ENCODE measurements around the gene RIMS4. TPM values are rescaled to one million over a fixed set of nuclear protein-coding genes. Genes with fewer than 3 reads are reported as not detected.

RIMS4 gene
- total and polyA plus RNA-seq, 2 of the 13 experiments (the other 11 are each of a cell fraction or from before 2014, with no cell fraction given) = 0.01 to 0.07 TPM

DNA sequence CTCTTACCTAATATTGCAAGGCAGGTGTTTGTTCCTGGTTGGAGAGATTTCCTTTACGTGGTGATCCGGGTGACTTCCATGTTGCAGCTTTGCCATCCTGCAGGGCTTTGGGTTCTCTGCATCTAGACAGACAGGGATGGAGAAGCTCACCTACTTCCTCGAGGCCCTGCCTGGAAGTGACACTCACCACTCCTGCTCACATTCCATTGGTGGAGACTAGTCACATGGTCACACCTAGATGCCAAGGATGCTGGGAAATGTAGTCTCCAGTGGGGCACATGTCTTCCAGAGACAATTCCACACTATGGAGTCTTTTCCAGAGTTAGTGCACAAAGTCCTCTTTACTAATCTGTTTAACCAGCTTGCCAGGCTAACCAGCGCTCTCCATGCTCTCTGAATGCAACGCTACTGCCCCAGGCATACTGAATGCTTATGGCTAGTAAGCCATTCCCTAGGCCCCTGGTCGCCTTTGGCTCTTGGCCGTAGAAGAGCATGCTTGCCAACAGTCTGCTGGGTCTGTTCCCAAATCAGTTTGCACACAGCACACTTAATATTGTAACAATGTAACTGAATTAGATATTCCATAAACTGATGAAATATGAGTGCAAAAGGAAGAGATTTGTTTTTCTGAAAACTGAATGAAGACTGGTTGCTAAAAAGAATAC is 71.4 kb downstream of the RIMS4 start (continued):
- TF ChIP-seq, protein P1, sequence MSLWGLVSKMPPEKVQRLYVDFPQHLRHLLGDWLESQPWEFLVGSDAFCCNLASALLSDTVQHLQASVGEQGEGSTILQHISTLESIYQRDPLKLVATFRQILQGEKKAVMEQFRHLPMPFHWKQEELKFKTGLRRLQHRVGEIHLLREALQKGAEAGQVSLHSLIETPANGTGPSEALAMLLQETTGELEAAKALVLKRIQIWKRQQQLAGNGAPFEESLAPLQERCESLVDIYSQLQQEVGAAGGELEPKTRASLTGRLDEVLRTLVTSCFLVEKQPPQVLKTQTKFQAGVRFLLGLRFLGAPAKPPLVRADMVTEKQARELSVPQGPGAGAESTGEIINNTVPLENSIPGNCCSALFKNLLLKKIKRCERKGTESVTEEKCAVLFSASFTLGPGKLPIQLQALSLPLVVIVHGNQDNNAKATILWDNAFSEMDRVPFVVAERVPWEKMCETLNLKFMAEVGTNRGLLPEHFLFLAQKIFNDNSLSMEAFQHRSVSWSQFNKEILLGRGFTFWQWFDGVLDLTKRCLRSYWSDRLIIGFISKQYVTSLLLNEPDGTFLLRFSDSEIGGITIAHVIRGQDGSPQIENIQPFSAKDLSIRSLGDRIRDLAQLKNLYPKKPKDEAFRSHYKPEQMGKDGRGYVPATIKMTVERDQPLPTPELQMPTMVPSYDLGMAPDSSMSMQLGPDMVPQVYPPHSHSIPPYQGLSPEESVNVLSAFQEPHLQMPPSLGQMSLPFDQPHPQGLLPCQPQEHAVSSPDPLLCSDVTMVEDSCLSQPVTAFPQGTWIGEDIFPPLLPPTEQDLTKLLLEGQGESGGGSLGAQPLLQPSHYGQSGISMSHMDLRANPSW (CRISPR knock-in tag; IDR thresholded peaks at IDR 0.05; ENCODE audit: borderline replicate concordance) = no peak
- no peak for TF ChIP-seq MLLT10 (CRISPR knock-in tag; IDR thresholded peaks at IDR 0.05)
- TF ChIP-seq, protein P2, sequence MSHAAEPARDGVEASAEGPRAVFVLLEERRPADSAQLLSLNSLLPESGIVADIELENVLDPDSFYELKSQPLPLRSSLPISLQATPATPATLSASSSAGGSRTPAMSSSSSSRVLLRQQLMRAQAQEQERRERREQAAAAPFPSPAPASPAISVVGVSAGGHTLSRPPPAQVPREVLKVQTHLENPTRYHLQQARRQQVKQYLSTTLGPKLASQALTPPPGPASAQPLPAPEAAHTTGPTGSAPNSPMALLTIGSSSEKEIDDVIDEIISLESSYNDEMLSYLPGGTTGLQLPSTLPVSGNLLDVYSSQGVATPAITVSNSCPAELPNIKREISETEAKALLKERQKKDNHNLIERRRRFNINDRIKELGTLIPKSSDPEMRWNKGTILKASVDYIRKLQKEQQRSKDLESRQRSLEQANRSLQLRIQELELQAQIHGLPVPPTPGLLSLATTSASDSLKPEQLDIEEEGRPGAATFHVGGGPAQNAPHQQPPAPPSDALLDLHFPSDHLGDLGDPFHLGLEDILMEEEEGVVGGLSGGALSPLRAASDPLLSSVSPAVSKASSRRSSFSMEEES (CRISPR knock-in tag; IDR thresholded peaks at IDR 0.05) = no peak
- TF ChIP-seq ZNF644 (CRISPR knock-in tag; IDR thresholded peaks at IDR 0.05; ENCODE audit: low read depth) = no peak
- TF ChIP-seq, protein P3, sequence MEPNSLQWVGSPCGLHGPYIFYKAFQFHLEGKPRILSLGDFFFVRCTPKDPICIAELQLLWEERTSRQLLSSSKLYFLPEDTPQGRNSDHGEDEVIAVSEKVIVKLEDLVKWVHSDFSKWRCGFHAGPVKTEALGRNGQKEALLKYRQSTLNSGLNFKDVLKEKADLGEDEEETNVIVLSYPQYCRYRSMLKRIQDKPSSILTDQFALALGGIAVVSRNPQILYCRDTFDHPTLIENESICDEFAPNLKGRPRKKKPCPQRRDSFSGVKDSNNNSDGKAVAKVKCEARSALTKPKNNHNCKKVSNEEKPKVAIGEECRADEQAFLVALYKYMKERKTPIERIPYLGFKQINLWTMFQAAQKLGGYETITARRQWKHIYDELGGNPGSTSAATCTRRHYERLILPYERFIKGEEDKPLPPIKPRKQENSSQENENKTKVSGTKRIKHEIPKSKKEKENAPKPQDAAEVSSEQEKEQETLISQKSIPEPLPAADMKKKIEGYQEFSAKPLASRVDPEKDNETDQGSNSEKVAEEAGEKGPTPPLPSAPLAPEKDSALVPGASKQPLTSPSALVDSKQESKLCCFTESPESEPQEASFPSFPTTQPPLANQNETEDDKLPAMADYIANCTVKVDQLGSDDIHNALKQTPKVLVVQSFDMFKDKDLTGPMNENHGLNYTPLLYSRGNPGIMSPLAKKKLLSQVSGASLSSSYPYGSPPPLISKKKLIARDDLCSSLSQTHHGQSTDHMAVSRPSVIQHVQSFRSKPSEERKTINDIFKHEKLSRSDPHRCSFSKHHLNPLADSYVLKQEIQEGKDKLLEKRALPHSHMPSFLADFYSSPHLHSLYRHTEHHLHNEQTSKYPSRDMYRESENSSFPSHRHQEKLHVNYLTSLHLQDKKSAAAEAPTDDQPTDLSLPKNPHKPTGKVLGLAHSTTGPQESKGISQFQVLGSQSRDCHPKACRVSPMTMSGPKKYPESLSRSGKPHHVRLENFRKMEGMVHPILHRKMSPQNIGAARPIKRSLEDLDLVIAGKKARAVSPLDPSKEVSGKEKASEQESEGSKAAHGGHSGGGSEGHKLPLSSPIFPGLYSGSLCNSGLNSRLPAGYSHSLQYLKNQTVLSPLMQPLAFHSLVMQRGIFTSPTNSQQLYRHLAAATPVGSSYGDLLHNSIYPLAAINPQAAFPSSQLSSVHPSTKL (CRISPR knock-in tag; IDR thresholded peaks at IDR 0.05) = no peak
- no peak for TF ChIP-seq KLF15 (CRISPR knock-in tag; IDR thresholded peaks at IDR 0.05; ENCODE audit: borderline replicate concordance)
- TF ChIP-seq ZNF432 (CRISPR knock-in tag; IDR thresholded peaks at IDR 0.05; ENCODE audit: borderline replicate concordance) = no peak
- no peak for TF ChIP-seq PHF8 (CRISPR knock-in tag; IDR thresholded peaks at IDR 0.05)
- TF ChIP-seq SRSF1 (optimal IDR thresholded peaks at IDR 0.05; ENCODE audit: low read depth, low read length) = no peak
- no peak for TF ChIP-seq ZNF747 (CRISPR knock-in tag; IDR thresholded peaks at IDR 0.05; ENCODE audit: borderline replicate concordance)
- TF ChIP-seq, protein P4, sequence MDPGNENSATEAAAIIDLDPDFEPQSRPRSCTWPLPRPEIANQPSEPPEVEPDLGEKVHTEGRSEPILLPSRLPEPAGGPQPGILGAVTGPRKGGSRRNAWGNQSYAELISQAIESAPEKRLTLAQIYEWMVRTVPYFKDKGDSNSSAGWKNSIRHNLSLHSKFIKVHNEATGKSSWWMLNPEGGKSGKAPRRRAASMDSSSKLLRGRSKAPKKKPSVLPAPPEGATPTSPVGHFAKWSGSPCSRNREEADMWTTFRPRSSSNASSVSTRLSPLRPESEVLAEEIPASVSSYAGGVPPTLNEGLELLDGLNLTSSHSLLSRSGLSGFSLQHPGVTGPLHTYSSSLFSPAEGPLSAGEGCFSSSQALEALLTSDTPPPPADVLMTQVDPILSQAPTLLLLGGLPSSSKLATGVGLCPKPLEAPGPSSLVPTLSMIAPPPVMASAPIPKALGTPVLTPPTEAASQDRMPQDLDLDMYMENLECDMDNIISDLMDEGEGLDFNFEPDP (CRISPR knock-in tag; conservative IDR thresholded peaks at IDR 0.05) = no peak
- TF ChIP-seq, protein P5, sequence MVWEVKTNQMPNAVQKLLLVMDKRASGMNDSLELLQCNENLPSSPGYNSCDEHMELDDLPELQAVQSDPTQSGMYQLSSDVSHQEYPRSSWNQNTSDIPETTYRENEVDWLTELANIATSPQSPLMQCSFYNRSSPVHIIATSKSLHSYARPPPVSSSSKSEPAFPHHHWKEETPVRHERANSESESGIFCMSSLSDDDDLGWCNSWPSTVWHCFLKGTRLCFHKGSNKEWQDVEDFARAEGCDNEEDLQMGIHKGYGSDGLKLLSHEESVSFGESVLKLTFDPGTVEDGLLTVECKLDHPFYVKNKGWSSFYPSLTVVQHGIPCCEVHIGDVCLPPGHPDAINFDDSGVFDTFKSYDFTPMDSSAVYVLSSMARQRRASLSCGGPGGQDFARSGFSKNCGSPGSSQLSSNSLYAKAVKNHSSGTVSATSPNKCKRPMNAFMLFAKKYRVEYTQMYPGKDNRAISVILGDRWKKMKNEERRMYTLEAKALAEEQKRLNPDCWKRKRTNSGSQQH (CRISPR knock-in tag; IDR thresholded peaks at IDR 0.05; ENCODE audit: low read depth) = no peak
- no peak for TF ChIP-seq ZBTB7B (CRISPR knock-in tag; IDR thresholded peaks at IDR 0.05)
- TF ChIP-seq KLF13 (CRISPR knock-in tag; IDR thresholded peaks at IDR 0.05) = no peak
